GM12875 (cell line): ENCODE measurements around the gene FGF10.

Experiments used
- H3K4me3 ChIP-seq: one replicate; pipeline ENCODE4 v1.5.1; 2011; ENCODE audit warnings: low read depth, low read length, control low read depth
- TF ChIP-seq, protein P1 (sequence below): IDR thresholded peaks from 2 replicates; pipeline ENCODE4 v1.5.1; 2011; ENCODE audit warnings: low read depth, mild to moderate bottlenecking, control low read depth, inconsistent platforms, low read length, moderate library complexity, borderline replicate concordance; ENCODE audit not compliant: insufficient read depth

Gene FGF10

DNA sequence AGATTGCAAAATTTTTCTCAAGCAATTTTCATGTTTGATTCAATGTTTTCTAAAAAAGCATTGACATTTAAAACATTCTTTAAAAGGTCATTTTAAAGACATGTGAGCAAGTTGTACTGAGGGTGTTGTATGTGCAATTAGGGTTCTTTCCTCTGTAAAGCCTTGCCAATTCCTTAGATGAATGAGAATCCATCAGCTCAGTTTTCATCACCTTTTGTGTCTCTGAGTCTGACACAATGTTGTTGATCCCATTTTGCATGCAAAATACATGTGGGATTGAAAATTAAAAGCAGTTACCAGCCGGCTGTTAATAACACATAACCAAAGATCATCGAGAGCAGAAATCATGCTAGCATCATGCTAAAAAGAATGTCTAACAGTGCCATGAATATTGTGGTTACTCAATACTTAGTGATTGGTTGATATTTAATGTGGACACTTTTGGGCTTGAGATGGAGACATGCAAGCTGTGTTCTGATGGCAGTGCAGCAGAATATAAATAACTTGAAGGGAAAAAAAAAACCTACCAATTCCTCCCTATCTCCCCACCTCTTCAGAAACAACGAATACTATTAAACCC is 57.7 kb downstream of the FGF10 start:
- TF ChIP-seq, protein P1, sequence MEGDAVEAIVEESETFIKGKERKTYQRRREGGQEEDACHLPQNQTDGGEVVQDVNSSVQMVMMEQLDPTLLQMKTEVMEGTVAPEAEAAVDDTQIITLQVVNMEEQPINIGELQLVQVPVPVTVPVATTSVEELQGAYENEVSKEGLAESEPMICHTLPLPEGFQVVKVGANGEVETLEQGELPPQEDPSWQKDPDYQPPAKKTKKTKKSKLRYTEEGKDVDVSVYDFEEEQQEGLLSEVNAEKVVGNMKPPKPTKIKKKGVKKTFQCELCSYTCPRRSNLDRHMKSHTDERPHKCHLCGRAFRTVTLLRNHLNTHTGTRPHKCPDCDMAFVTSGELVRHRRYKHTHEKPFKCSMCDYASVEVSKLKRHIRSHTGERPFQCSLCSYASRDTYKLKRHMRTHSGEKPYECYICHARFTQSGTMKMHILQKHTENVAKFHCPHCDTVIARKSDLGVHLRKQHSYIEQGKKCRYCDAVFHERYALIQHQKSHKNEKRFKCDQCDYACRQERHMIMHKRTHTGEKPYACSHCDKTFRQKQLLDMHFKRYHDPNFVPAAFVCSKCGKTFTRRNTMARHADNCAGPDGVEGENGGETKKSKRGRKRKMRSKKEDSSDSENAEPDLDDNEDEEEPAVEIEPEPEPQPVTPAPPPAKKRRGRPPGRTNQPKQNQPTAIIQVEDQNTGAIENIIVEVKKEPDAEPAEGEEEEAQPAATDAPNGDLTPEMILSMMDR: no peak

DNA sequence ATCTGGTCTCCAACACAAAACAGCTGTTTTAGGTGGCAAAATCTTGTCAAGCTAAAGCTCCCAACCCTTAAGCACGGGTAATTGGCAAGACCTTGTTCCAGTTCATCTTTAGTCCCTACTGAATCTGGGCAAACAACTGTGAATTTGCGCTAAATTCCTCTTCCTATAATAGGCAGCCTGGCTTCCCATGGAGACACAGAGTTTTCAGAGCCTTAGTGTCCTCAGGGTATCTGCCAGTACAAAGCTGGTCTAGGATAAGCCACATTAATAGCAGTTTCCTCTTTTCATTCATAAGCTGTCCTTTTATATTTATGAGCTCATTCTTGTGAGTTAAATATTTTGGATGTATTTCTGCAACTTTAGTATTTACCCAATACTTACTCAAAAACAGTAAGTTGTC is 59.5 kb downstream of the FGF10 start:
- TF ChIP-seq, protein P1: no peak
- H3K4me3 ChIP-seq: no peak overlapping the region

More for the DNA sequence above, 57.7 kb downstream of the FGF10 start:
- no peak overlapping the region for H3K4me3 ChIP-seq

DNA sequence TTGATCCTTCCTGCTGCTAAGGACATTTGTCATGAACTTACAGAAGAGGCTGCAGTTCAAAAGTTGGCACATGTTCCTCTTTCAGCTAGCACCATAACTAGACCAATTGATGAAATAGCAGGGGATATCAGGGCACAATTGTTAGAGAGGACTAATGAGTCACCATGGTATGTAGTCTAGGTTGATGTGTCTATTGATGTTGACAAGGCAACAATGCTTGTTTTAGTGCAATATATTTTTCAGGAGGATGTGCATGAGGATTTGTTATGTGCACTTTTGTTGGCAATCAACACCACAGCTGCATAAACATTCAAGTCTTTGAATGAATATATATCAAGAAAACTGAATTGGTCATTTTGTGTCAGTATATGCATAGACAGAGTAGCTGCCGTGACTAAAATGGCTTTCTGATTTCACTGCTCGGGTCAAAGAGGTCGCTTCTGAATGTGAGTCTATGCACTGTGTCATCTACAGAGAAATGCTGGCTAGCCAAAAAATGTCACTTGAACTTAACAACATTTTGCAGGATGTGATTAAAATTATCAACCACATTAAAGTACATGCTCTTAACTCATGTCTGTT is 68.0 kb downstream of the FGF10 start:
- TF ChIP-seq, protein P1: no peak
- no peak overlapping the region for H3K4me3 ChIP-seq

DNA sequence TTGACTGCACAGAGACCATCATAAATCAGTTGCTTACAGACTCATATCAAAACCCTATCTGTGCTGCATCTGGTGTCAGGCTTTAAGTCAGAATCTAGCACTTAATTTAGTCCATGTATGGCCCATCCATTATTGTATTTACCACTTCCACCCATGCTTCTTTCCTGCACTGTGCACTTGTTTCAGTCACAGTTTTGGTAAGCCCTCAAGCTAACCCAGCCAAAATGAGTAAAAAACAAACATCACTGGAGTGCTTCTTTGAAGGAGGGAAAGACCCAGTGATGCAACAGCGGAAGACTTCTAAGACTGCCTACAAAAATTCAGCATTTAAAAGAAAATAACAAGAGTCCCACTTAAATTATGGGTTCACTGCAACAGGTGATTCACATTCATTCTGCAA is 69.0 kb downstream of the FGF10 start:
- TF ChIP-seq, protein P1: no peak
- no peak overlapping the region for H3K4me3 ChIP-seq

DNA sequence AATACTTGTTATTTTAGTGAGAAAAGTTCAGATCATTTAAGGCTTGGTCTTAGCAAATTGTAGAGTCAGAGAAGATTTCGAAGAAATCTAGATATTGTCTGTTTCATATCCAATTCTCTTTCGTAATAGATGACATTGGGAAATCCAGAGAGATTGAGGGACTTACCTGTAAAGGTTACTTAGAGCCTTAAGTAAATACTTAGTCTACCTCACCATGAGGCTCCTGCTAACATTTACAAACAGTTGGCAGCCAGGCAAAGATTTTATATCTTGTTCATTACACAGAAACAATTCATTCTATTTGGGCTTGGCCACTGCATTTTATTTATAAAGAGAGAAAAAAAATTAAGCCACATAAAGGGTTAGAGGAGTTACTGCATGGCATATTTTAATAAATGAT is 70.3 kb downstream of the FGF10 start:
- TF ChIP-seq, protein P1: no peak
- no peak overlapping the region for H3K4me3 ChIP-seq

DNA sequence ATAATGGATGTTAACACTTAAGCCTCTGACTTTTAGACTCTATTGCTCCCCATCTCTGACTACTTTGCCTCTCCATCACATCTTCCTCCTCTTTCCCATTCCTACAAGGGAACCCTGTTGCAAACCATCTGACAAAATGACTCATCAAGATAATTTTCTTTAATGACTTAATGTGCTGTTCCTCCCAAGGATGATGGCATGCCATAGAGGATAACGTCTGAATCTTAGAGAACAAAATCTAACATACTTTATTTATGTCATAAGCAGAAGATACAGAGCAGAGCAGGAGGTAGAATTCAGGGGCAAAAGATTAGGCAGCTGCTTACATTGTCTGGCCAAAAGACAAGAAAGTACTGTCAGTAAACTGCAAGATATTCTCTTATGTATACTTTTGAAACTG is 76.8 kb downstream of the FGF10 start:
- TF ChIP-seq, protein P1: no peak
- no peak overlapping the region for H3K4me3 ChIP-seq

DNA sequence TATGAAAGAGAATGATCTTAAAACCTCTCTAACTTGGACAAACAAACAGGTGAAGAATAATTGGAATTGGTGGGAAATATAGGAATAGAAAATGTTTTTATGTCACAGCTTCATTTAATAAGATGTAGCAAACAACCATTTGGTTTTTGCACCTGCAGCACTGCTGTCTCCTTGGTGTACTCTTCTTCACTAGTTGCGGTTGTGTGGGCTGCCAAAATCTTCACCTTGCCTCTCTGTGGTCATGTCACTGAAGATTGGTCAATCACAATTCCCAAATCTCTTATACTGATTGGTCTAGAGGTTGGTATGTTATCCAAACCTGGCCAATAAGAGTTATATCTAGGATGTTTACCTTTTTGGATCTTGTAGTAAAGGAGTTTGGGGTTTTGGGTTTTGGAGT is 88.7 kb downstream of the FGF10 start:
- no peak overlapping the region for H3K4me3 ChIP-seq
- TF ChIP-seq, protein P1: no peak
